Endothelial cell of umbilical vein (primary cell): ENCODE data around the gene ZNF618. TPM values are rescaled to one million over a fixed set of nuclear protein-coding genes. Genes with fewer than 3 reads are reported as not detected.
A peak's percentile ranks its signal among the peaks of the same experiment; 100 is the strongest.

Experiments used
- BruUV-seq: library from RNA; stranded (reverse); fragments of 400-500 nt; replicated peaks from 2 replicates; lab custom pipeline; 2021; lab: Mats Ljungman, UMichigan
- CTCF ChIA-PET: fragments of 300-600, 350-600 bp; sonication (Branson Sonifier 250); formaldehyde crosslinking; loops from one replicate; lab custom pipeline; 2021; ENCODE audit warnings: antibody characterized with exemption, inconsistent platforms; lab: Charles Lee
- POLR2A ChIA-PET: fragments of 300-600, 350-600 bp; sonication (Branson Sonifier 250); formaldehyde crosslinking; loops from one replicate; lab custom pipeline; 2021; ENCODE audit warnings: antibody characterized with exemption, inconsistent platforms; lab: Charles Lee
- DNase-seq: peaks from one replicate; pipeline ENCODE4 v3.0.0-alpha.2; 2011; ENCODE audit warnings: low read depth, low spot score
- FAIRE-seq: peaks from 2 replicates; lab custom pipeline; 2011; peaks lifted over from hg19 to GRCh38; lab: Jason Lieb, UNC
- H2AFZ ChIP-seq: 2 replicates; pipeline ENCODE4 v1.6.0; 2012; ENCODE audit warnings: low read depth, low read length, control low read depth, inconsistent platforms
- H3K27ac ChIP-seq: 2 replicates; pipeline ENCODE4 v1.5.1; 2011; ENCODE audit warnings: low read depth, mild to moderate bottlenecking, control low read depth, low read length, moderate library complexity; ENCODE audit not compliant: insufficient read depth
- H3K27me3 ChIP-seq, 2 experiments: 2 replicates each; pipeline versions ENCODE4 v1.6.0 to v1.6.1; 2011; ENCODE audit warnings: low read length in 2 of 2, mixed read lengths in 1 of 2; ENCODE audit not compliant: control insufficient read depth in 2 of 2, insufficient read depth in 2 of 2
- H3K36me3 ChIP-seq, 2 experiments: 2 replicates in 1 of 2; 3 replicates in 1 of 2; pipeline ENCODE4 v1.5.1; 2011; ENCODE audit warnings: low read length in 2 of 2, mild to moderate bottlenecking in 1 of 2, moderate library complexity in 1 of 2; ENCODE audit not compliant: control insufficient read depth in 2 of 2, insufficient read depth in 2 of 2; ENCODE audit errors: extremely low read depth in 1 of 2
- H3K4me1 ChIP-seq: 3 replicates; pipeline ENCODE4 v1.5.1; 2011; ENCODE audit warnings: mild to moderate bottlenecking, low read length; ENCODE audit not compliant: control insufficient read depth, insufficient read depth; ENCODE audit errors: extremely low read depth
- H3K4me2 ChIP-seq: 2 replicates; pipeline ENCODE4 v1.6.1; 2011; ENCODE audit warnings: low read length, control low read depth, mixed read lengths; ENCODE audit not compliant: insufficient read depth
- H3K4me3 ChIP-seq, 3 experiments: fragments of 200-600 bp in 1 of 3; sonication (generic), shearing (Covaris generic) in 1 of 3; replicated peaks in 1 of 3; 2 replicates each; pipeline ENCODE4 v1.5.1; 2011 to 2016; ENCODE audit warnings: control low read depth in 3 of 3, low read length in 3 of 3, mild to moderate bottlenecking in 2 of 3, inconsistent platforms in 1 of 3, low read depth in 1 of 3, moderate library complexity in 1 of 3; ENCODE audit not compliant: insufficient read depth in 1 of 3
- H3K79me2 ChIP-seq: 2 replicates; pipeline ENCODE4 v1.6.0; 2012; ENCODE audit warnings: low read length, inconsistent platforms; ENCODE audit not compliant: control insufficient read depth, insufficient read depth
- H3K9ac ChIP-seq: replicated peaks from 2 replicates; pipeline ENCODE3; 2011; ENCODE audit warnings: low read length, control low read depth; ENCODE audit not compliant: insufficient read depth; ENCODE audit errors: extremely low read depth
- H3K9me1 ChIP-seq: replicated peaks from 3 replicates; pipeline ENCODE4 v1.6.0; 2011; ENCODE audit warnings: mild to moderate bottlenecking, low read length; ENCODE audit not compliant: control insufficient read depth, insufficient read depth; ENCODE audit errors: extremely low read depth
- H3K9me3 ChIP-seq: replicated peaks from 2 replicates; pipeline ENCODE4 v1.5.1; 2012; ENCODE audit warnings: low read length, inconsistent platforms; ENCODE audit not compliant: control insufficient read depth, insufficient read depth
- H4K20me1 ChIP-seq: replicated peaks from 2 replicates; pipeline ENCODE3; 2011; ENCODE audit warnings: mild to moderate bottlenecking, low read length; ENCODE audit not compliant: control insufficient read depth, insufficient read depth; ENCODE audit errors: extremely low read depth
- EZH2 ChIP-seq: IDR thresholded peaks from 2 replicates; pipeline ENCODE4 v1.6.1; 2012; ENCODE audit warnings: borderline replicate concordance, low read depth, mild to moderate bottlenecking, moderate library complexity, low read length, inconsistent platforms; ENCODE audit not compliant: severe bottlenecking
- FOS ChIP-seq: IDR thresholded peaks from 2 replicates; pipeline ENCODE4 v1.6.1; 2011; ENCODE audit warnings: mild to moderate bottlenecking, low read length, moderate library complexity, borderline replicate concordance; ENCODE audit not compliant: insufficient read depth
- GATA2 ChIP-seq: IDR thresholded peaks from 2 replicates; pipeline ENCODE4 v1.7.0; 2011; ENCODE audit warnings: low read depth, mild to moderate bottlenecking, moderate library complexity, mixed read lengths, low read length; ENCODE audit not compliant: insufficient read length, insufficient read depth
- JUN ChIP-seq: IDR thresholded peaks from 2 replicates; pipeline ENCODE4 v1.6.1; 2011; ENCODE audit warnings: borderline replicate concordance, low read depth; ENCODE audit not compliant: insufficient read length, insufficient read depth
- MYC ChIP-seq: IDR thresholded peaks from one replicate; pipeline ENCODE4 v1.6.1; 2011; ENCODE audit warnings: mild to moderate bottlenecking, low read depth, low read length
- POLR2A ChIP-seq: IDR thresholded peaks from 2 replicates; pipeline ENCODE4 v1.6.1; 2012; ENCODE audit warnings: low read depth, mild to moderate bottlenecking, control low read depth, low read length
- POLR2AphosphoS5 ChIP-seq: IDR thresholded peaks from 2 replicates; pipeline ENCODE4 v1.6.1; 2012; ENCODE audit warnings: low read depth, mild to moderate bottlenecking, control low read depth, low read length, moderate library complexity; ENCODE audit not compliant: insufficient read depth
- dilution Hi-C: fragments of 300-500 bp; cut with MboI; formaldehyde crosslinking; loops from one replicate; pipeline ENCODE4 v1.15.0; 2019; ENCODE audit warnings: low sequenced_read_pairs; ENCODE audit not compliant: extremely low pct_ligation_motif_present
- intact Hi-C: fragments of 100-400 bp; cut with micrococcal nuclease; formaldehyde crosslinking; loops from one replicate; pipeline ENCODE4 v1.10.0; 2022
- polyA plus RNA-seq, 4 experiments: library from polyadenylated mRNA; depleted of rRNA in 3 of 4; stranded (reverse) in 3 of 4; unstranded in 1 of 4; fragments of >200 nt; gene quantifications; 2 replicates each; pipeline versions ENCODE4 v1.2.1 to v1.2.3, GENCODE V29; 2011 to 2012; ENCODE audit warnings: missing spikeins in 1 of 4
- total RNA-seq: library from RNA; stranded (reverse); gene quantifications from 2 replicates; pipeline ENCODE4 v1.2.3, GENCODE V29; 2021
- TF ChIP-seq, protein P1 (sequence below), 2 donors: IDR thresholded peaks; 1 replicate in 1 of 2; 2 replicates in 1 of 2; pipeline ENCODE4 v1.5.1; 2011; ENCODE audit warnings: low read length in 2 of 2, mild to moderate bottlenecking in 2 of 2, moderate library complexity in 2 of 2, control low read depth in 1 of 2, inconsistent platforms in 1 of 2, low read depth in 1 of 2; ENCODE audit not compliant: insufficient read depth in 1 of 2; ENCODE audit errors: extremely low read depth in 1 of 2
- TF ChIP-seq, protein P2 (sequence below): IDR thresholded peaks from 2 replicates; pipeline ENCODE4 v1.6.1; 2011; ENCODE audit not compliant: insufficient read depth, insufficient read length

The ZNF618 gene
- total and polyA plus RNA-seq, 2 donors (not counting 3 experiments of a cell fraction or from before 2014, with no cell fraction given) = 22.6 to 80.3 TPM

DNA sequence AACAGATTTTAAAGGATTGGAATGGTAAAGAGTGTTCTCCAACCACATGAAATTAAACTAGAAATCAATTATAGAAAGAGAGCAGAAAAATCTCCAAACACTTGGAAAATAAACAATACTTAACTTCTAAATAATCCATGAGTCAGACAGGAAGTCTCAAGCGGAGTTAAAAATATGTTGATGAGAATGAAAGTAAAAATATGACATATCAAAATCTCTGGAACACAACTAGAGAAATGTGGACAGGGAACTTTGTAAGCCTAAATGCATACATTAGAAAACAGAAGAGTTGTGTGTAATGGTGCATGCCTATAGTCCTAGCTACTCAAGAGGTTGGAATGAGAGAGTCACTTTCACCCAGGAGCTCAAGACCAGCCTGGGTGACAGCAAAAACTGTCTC is 47.9 kb upstream of the ZNF618 start:
- peak overlapping the region; percentile 92 for H2AFZ ChIP-seq
- H3K27ac ChIP-seq = peak overlapping the region; percentile 15
- DNase-seq (peak; percentile 53), FAIRE-seq (no peak)
- peaks cover 8% of the 10 kb centered on the region for H3K4me1 ChIP-seq
- intact Hi-C loops = no loop called here
- POLR2A ChIA-PET = no interaction called here
- no peaks in the 10 kb centered on the region for H3K9me1 ChIP-seq
- H3K79me2 ChIP-seq = no peaks in the 10 kb centered on the region
- H3K4me3 ChIP-seq = peak overlapping the region in 1 of 3 experiments; percentile 44
- H3K4me2 ChIP-seq = peak overlapping the region; percentile 92
- H3K9ac ChIP-seq = peak overlapping the region; percentile 2
- H3K27me3 ChIP-seq = no peaks in the 10 kb centered on the region
- no peaks in the 10 kb centered on the region for H3K36me3 ChIP-seq
- TF ChIP-seq FOS (peak; percentile 36), MYC (no peak), JUN (peak; percentile 21)
- H4K20me1 ChIP-seq = no peaks in the 10 kb centered on the region
- dilution Hi-C loops = no loop called here
- H3K9me3 ChIP-seq = no peaks in the 10 kb centered on the region
- CTCF ChIA-PET = interaction anchor here (1.0 to 1.4 kb wide), 3 partner anchors 13 to 49 kb away, joined by 3 to 4 read pairs (median 4); no protein-coding TSS in a partner anchor
- no TSS peak for BruUV-seq

DNA sequence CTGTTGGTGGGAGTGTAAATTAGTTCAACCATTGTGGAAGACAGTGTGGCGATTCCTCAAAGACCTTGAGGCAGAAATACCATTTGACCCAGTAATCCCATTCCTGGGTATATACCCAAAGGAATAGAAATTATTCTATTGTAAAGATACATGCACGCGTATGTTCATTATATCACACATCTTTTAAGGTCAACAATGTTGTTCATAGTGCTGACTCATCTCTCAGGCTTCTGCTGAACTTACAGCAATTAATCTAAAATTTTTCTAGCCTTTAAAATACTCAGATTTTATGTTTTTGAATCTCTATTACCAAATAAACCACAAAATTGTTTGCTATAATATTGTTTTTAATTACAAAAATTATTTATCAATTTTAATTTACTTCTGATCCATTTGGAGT is 38.8 kb upstream of the ZNF618 start:
- dilution Hi-C loops = no loop called here
- no peaks in the 10 kb centered on the region for H3K9me1 ChIP-seq
- DNase-seq = no peak
- intact Hi-C loops = no loop called here
- ChIA-PET CTCF (no interaction called here), POLR2A (no interaction called here)
- H3K9ac ChIP-seq = no peak overlapping the region
- H3K36me3 ChIP-seq = no peaks in the 10 kb centered on the region
- H3K9me3 ChIP-seq = no peaks in the 10 kb centered on the region
- BruUV-seq = no TSS peak
- no peak overlapping the region for H3K4me2 ChIP-seq
- TF ChIP-seq, protein P1, sequence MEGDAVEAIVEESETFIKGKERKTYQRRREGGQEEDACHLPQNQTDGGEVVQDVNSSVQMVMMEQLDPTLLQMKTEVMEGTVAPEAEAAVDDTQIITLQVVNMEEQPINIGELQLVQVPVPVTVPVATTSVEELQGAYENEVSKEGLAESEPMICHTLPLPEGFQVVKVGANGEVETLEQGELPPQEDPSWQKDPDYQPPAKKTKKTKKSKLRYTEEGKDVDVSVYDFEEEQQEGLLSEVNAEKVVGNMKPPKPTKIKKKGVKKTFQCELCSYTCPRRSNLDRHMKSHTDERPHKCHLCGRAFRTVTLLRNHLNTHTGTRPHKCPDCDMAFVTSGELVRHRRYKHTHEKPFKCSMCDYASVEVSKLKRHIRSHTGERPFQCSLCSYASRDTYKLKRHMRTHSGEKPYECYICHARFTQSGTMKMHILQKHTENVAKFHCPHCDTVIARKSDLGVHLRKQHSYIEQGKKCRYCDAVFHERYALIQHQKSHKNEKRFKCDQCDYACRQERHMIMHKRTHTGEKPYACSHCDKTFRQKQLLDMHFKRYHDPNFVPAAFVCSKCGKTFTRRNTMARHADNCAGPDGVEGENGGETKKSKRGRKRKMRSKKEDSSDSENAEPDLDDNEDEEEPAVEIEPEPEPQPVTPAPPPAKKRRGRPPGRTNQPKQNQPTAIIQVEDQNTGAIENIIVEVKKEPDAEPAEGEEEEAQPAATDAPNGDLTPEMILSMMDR (IDR thresholded peaks at IDR 0.05; ENCODE audit: extremely low read depth in 1 of 2, insufficient read depth in 1 of 2, low read depth in 1 of 2, low read length in 2 of 2) = no peak
- TF ChIP-seq, protein P2, sequence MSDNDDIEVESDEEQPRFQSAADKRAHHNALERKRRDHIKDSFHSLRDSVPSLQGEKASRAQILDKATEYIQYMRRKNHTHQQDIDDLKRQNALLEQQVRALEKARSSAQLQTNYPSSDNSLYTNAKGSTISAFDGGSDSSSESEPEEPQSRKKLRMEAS = no peak
- no peak for TF ChIP-seq MYC
- TF ChIP-seq JUN = no peak
- TF ChIP-seq POLR2AphosphoS5 = no peak
- TF ChIP-seq FOS = no peak
- no peak for TF ChIP-seq POLR2A
- TF ChIP-seq GATA2 = no peak
- no peak for TF ChIP-seq EZH2
- no peaks in the 10 kb centered on the region for H3K4me1 ChIP-seq
- no peak overlapping the region for H3K4me3 ChIP-seq
- no peak for FAIRE-seq
- H3K27me3 ChIP-seq = no peaks in the 10 kb centered on the region
- no peaks in the 10 kb centered on the region for H3K79me2 ChIP-seq
- H4K20me1 ChIP-seq = no peaks in the 10 kb centered on the region
- no peak overlapping the region for H3K27ac ChIP-seq
- H2AFZ ChIP-seq = no peak overlapping the region
